Measurements from ENCODE around the gene AKAP13. TPM values are rescaled to one million over a fixed set of nuclear protein-coding genes. Genes with fewer than 3 reads are reported as not detected.
A peak's percentile ranks its signal among the peaks of the same experiment; 100 is the strongest.

AKAP13 gene
- total RNA-seq, 1 experiment from 2014 or later = 42.8 TPM

- DNase-seq (ENCODE audit: low read depth) = peak; percentile 94
Observed at GRCh38 chr15:85407421-85408269, 27.2 kb downstream of the AKAP13 start.

- no peak for DNase-seq (ENCODE audit: low read depth)
Observed at GRCh38 chr15:85408270-85408746, 27.9 kb downstream of the AKAP13 start.

- peak; percentile 66 for DNase-seq (ENCODE audit: low read depth)
Observed at GRCh38 chr15:85412066-85412465, 31.7 kb downstream of the AKAP13 start.

- DNase-seq (ENCODE audit: low read depth) = peak; percentile 95
Observed at GRCh38 chr15:85412956-85413854, 32.8 kb downstream of the AKAP13 start.

GRCh38 chr15:85414037-85414436, 33.6 kb downstream of the AKAP13 start:
- DNase-seq (ENCODE audit: low read depth) = no peak

GRCh38 chr15:85414495-85414894, 34.1 kb downstream of the AKAP13 start:
- peak; percentile 29 for DNase-seq (ENCODE audit: low read depth)

GRCh38 chr15:85414991-85415390, 34.6 kb downstream of the AKAP13 start:
- no peak for DNase-seq (ENCODE audit: low read depth)

- peak; percentile 30 for DNase-seq (ENCODE audit: low read depth)
Observed at GRCh38 chr15:85415783-85416182, 35.4 kb downstream of the AKAP13 start.

- no peak for DNase-seq (ENCODE audit: low read depth)
Observed at GRCh38 chr15:85417276-85417675, 36.9 kb downstream of the AKAP13 start.

GRCh38 chr15:85419161-85419560, 38.8 kb downstream of the AKAP13 start:
- no peak for DNase-seq (ENCODE audit: low read depth)

- peak; percentile 54 for DNase-seq (ENCODE audit: low read depth)
Observed at GRCh38 chr15:85421116-85421925, 40.9 kb downstream of the AKAP13 start.

GRCh38 chr15:85422607-85423006, 42.2 kb downstream of the AKAP13 start:
- no peak for DNase-seq (ENCODE audit: low read depth)

GRCh38 chr15:85423256-85423655, 42.9 kb downstream of the AKAP13 start:
- DNase-seq (ENCODE audit: low read depth) = no peak

- no peak for DNase-seq (ENCODE audit: low read depth)
Observed at GRCh38 chr15:85424154-85424553, 43.8 kb downstream of the AKAP13 start.

- DNase-seq (ENCODE audit: low read depth) = no peak
Observed at GRCh38 chr15:85426481-85426880, 46.1 kb downstream of the AKAP13 start.

- DNase-seq (ENCODE audit: low read depth) = no peak
Observed at GRCh38 chr15:85427286-85428028, 47.1 kb downstream of the AKAP13 start.

- DNase-seq (ENCODE audit: low read depth) = no peak
Observed at GRCh38 chr15:85429522-85429921, 49.1 kb downstream of the AKAP13 start.

- no peak for DNase-seq (ENCODE audit: low read depth)
Observed at GRCh38 chr15:85430406-85431204, 50.2 kb downstream of the AKAP13 start.

- no peak for DNase-seq (ENCODE audit: low read depth)
Observed at GRCh38 chr15:85439996-85440395, 59.6 kb downstream of the AKAP13 start.

GRCh38 chr15:85440451-85440850, 60.0 kb downstream of the AKAP13 start:
- DNase-seq (ENCODE audit: low read depth) = no peak
